ENCODE measurements around the gene DLGAP4.

Gene DLGAP4

DNA sequence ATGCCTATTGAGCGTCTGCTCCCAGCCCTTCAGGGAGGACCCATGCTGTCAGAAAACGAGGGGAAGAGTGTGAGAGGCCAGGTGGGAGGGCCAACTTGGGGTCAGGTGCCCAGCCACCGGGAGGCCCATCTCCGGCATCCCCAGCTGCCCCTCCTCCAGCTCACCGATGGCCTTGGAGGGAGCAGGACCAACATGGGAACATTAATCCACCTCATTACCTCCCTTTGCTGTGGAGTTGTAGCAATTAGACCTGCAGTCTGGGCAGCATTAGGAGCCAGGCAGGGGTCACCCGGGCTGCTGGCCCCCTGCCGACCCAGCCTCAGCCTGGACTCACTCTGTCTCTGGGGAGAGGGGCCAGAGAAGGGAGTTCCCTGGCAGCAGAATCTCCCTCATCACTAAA is 25.1 kb downstream of the DLGAP4 start:
- peaks cover 0 to 2% (median 0%) of the 10 kb centered on the region in 5 donors for H3K9me3 ChIP-seq (ENCODE audit: control insufficient read depth in 5 of 5, low read length in 5 of 5)
- peaks cover 22 to 42% (median 37%) of the 10 kb centered on the region in 5 donors for H3K27me3 ChIP-seq (ENCODE audit: control insufficient read depth in 5 of 5, insufficient read depth in 4 of 5, low read length in 5 of 5)
- H3K27ac ChIP-seq (ENCODE audit: low read depth, low read length) = no peak overlapping the region

DNA sequence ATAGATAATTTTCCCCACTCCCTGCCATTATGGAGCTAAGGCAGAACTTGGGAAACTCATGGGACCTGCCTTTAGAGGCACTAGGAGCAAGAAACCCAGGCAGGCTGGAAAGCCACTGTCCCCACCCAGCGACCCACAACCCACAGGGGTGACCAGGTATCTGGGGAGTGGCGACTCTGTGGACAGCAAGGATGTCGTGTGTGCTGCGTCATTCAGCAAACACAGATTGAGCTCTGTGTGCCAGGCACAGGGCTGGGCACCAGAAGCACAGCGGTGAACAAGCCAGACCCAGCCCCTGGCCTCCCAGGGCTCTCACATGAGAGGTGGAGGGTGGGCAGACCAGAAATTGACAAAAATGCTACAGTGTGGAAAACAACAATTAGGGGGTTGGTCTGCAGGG is 27.7 kb downstream of the DLGAP4 start:
- peaks cover 26 to 54% (median 48%) of the 10 kb centered on the region in 5 donors for H3K27me3 ChIP-seq (ENCODE audit: control insufficient read depth in 5 of 5, insufficient read depth in 4 of 5, low read length in 5 of 5)

More for the DNA sequence above, 25.1 kb downstream of the DLGAP4 start:
- H3K4me3 ChIP-seq (ENCODE audit: low read depth in 1 of 5, low read length in 5 of 5) = no peak overlapping the region
- no peaks in the 10 kb centered on the region for H3K36me3 ChIP-seq (ENCODE audit: control insufficient read depth in 5 of 5, insufficient read depth in 5 of 5, low read length in 5 of 5)
- no peaks in the 10 kb centered on the region for H3K4me1 ChIP-seq (ENCODE audit: control insufficient read depth in 5 of 5, insufficient read depth in 5 of 5, low read length in 5 of 5)
- no peak overlapping the region for H3K9ac ChIP-seq (ENCODE audit: low read length in 5 of 5)

DNA sequence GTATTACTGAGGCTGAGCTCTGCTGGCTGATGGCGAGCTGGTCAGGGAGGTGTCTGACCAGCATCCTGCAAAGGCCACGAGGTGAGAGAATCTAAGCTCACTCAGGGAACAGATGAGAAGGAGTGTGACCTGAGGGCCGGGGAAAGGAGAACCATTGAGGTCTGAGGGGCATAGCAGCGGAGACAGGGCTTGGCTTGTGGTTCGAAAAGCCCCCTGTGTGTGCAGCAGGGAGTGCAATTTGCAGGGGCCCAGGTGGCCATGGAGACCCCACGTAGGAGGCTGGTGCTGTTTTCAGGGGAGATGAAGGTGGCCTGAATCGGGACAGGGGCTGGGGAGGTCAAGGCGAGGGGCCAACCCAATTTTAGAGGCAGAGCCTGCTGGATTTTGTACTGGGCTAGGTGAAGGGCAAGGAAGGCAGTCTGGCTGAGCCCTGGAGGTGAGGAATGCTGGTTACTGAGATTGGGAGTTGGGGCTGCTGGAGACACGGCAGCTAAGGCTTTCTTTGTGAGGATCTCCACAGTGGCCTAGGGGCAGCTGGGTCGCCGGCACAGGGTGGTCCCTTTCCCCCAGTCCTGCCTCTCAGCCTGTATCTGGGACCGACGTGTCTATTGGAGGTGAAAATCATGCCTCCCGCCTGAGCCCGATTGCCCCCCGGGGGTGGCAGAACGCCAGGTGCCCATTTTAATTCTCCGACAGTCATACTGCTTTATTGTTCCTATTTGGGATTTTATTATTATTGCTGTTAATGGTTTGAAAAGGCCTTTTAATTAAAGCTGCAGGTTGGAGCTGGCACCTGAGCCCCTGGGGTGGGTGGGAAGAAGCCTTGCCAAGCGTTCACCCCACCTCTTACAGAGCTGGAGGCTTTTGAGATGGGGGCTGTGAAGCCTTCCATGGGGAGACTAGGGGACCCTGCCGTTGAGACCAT is 28.4 kb downstream of the DLGAP4 start:
- H3K4me3 ChIP-seq (ENCODE audit: low read depth in 1 of 5, low read length in 5 of 5) = no peak overlapping the region
- no peak overlapping the region for H3K9ac ChIP-seq (ENCODE audit: low read length in 5 of 5)
- H3K27ac ChIP-seq (ENCODE audit: low read depth, low read length) = no peak overlapping the region
- H3K9me3 ChIP-seq (ENCODE audit: control insufficient read depth in 5 of 5, low read length in 5 of 5) = no peaks in the 10 kb centered on the region
- H3K27me3 ChIP-seq (ENCODE audit: control insufficient read depth in 5 of 5, insufficient read depth in 4 of 5, low read length in 5 of 5) = peaks cover 26 to 55% (median 48%) of the 10 kb centered on the region in 5 donors
- H3K4me1 ChIP-seq (ENCODE audit: control insufficient read depth in 5 of 5, insufficient read depth in 5 of 5, low read length in 5 of 5) = no peaks in the 10 kb centered on the region
- no peaks in the 10 kb centered on the region for H3K36me3 ChIP-seq (ENCODE audit: control insufficient read depth in 5 of 5, insufficient read depth in 5 of 5, low read length in 5 of 5)

More for the DNA sequence above, 27.7 kb downstream of the DLGAP4 start:
- no peaks in the 10 kb centered on the region for H3K36me3 ChIP-seq (ENCODE audit: control insufficient read depth in 5 of 5, insufficient read depth in 5 of 5, low read length in 5 of 5)
- H3K4me1 ChIP-seq (ENCODE audit: control insufficient read depth in 5 of 5, insufficient read depth in 5 of 5, low read length in 5 of 5) = no peaks in the 10 kb centered on the region
- no peak overlapping the region for H3K9ac ChIP-seq (ENCODE audit: low read length in 5 of 5)
- no peaks in the 10 kb centered on the region for H3K9me3 ChIP-seq (ENCODE audit: control insufficient read depth in 5 of 5, low read length in 5 of 5)
- no peak overlapping the region for H3K27ac ChIP-seq (ENCODE audit: low read depth, low read length)
- no peak overlapping the region for H3K4me3 ChIP-seq (ENCODE audit: low read depth in 1 of 5, low read length in 5 of 5)

DNA sequence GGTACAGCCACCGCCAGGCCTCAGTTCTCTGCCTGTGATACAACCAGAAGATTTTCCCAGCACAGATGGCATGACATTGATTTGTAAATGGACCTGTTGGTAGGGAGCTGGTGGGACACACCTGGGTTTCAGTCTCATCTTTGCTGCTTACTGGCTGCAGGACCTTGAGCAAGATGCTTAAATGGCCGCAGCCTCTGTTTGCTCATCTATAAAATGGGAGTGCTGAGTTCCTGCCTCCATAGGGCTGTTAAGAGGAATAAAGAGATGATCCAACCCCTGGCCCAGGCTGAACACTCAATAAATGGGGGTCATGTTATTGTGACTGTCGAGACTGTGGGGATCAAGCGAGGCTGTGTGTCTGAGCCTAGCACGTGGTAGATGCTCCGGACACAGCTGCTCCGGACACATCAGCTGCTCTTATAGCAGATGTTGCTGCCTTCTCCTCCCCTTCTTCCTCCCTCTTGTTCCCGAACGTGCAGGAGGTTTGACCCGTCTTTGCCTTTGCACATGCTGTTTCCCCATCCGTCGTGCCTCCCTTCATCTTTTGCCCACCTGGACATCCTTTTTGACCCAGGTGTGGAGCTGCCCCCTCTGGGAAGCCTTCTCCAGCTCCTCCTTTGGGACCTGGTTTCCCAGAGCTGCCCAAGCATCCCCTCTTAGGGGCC is 29.2 kb downstream of the DLGAP4 start:
- no peak overlapping the region for H3K4me3 ChIP-seq (ENCODE audit: low read depth in 1 of 5, low read length in 5 of 5)
- no peaks in the 10 kb centered on the region for H3K36me3 ChIP-seq (ENCODE audit: control insufficient read depth in 5 of 5, insufficient read depth in 5 of 5, low read length in 5 of 5)
- no peaks in the 10 kb centered on the region for H3K4me1 ChIP-seq (ENCODE audit: control insufficient read depth in 5 of 5, insufficient read depth in 5 of 5, low read length in 5 of 5)
- H3K27me3 ChIP-seq (ENCODE audit: control insufficient read depth in 5 of 5, insufficient read depth in 4 of 5, low read length in 5 of 5) = peaks cover 26 to 61% (median 55%) of the 10 kb centered on the region in 5 donors
- H3K9me3 ChIP-seq (ENCODE audit: control insufficient read depth in 5 of 5, low read length in 5 of 5) = no peaks in the 10 kb centered on the region
- H3K27ac ChIP-seq (ENCODE audit: low read depth, low read length) = no peak overlapping the region
- no peak overlapping the region for H3K9ac ChIP-seq (ENCODE audit: low read length in 5 of 5)

DNA sequence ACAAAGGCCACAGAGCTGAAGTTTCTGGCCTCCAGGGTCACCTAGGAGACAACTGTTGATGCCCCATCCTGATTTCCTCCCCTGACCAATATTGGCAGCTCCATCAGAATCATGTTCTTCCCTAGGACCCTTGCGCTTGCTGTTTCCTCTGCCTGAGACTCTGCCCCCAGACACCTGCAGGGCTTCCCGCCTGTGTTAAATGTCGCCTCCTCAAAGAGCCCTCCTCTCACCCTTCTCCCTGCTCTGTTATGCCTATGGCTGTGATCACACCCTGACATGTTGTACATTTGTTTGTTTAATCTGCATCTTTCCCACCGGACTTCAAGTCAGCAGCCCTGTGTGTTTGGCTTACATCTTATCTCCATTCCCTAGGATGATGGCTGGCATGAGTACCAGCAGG is 30.1 kb downstream of the DLGAP4 start:
- no peak overlapping the region for H3K9ac ChIP-seq (ENCODE audit: low read length in 5 of 5)
- no peaks in the 10 kb centered on the region for H3K36me3 ChIP-seq (ENCODE audit: control insufficient read depth in 5 of 5, insufficient read depth in 5 of 5, low read length in 5 of 5)
- no peaks in the 10 kb centered on the region for H3K9me3 ChIP-seq (ENCODE audit: control insufficient read depth in 5 of 5, low read length in 5 of 5)
- H3K27ac ChIP-seq (ENCODE audit: low read depth, low read length) = no peak overlapping the region
- H3K27me3 ChIP-seq (ENCODE audit: control insufficient read depth in 5 of 5, insufficient read depth in 4 of 5, low read length in 5 of 5) = peaks cover 26 to 64% (median 60%) of the 10 kb centered on the region in 5 donors
- no peak overlapping the region for H3K4me3 ChIP-seq (ENCODE audit: low read depth in 1 of 5, low read length in 5 of 5)
- H3K4me1 ChIP-seq (ENCODE audit: control insufficient read depth in 5 of 5, insufficient read depth in 5 of 5, low read length in 5 of 5) = no peaks in the 10 kb centered on the region

DNA sequence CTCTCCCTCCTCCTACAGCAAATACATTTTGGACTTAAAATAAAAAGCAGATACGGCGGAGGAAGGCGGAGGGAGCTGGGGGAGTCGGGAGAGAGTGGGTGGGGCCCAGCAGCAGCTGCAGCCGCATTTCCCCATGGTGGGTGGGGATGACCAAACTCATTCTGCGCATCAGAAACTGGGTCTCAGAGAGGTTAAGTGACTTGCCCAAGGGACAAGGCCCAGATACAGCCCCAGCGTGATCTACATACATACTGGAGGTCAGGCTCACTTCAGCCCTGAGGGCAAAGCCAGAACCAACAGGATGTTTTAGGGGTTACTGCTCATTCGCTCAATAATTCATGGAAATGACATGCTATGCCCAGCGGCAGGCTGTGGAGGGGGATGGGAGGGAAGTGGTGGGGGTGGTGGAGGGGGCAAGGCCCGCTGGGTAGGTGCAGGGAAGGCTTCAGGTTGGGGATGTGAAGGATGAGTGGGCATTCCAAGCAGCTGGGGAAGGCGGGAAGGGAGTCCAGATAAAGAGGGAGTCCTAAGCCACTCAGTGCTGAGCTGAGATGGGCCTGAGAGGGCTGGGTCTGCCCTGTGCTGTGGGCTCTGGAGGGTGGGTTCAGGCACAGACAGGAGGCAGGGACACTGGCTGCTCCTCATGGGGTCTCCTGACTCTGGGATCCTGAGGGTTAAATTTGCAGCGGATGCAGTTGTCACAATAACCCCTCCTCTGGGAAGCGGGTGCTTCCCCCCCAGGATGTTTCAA is 31.0 kb downstream of the DLGAP4 start:
- Histone ChIP-seq H3K27ac (ENCODE audit: low read depth, low read length) (no peak overlapping the region), H3K27me3 (ENCODE audit: control insufficient read depth in 5 of 5, insufficient read depth in 4 of 5, low read length in 5 of 5) (peaks cover 27 to 63% (median 56%) of the 10 kb centered on the region in 5 donors), H3K9me3 (ENCODE audit: control insufficient read depth in 5 of 5, low read length in 5 of 5) (no peaks in the 10 kb centered on the region), H3K4me3 (ENCODE audit: low read depth in 1 of 5, low read length in 5 of 5) (no peak overlapping the region), H3K4me1 (ENCODE audit: control insufficient read depth in 5 of 5, insufficient read depth in 5 of 5, low read length in 5 of 5) (no peaks in the 10 kb centered on the region), H3K9ac (ENCODE audit: low read length in 5 of 5) (no peak overlapping the region), H3K36me3 (ENCODE audit: control insufficient read depth in 5 of 5, insufficient read depth in 5 of 5, low read length in 5 of 5) (no peaks in the 10 kb centered on the region)

DNA sequence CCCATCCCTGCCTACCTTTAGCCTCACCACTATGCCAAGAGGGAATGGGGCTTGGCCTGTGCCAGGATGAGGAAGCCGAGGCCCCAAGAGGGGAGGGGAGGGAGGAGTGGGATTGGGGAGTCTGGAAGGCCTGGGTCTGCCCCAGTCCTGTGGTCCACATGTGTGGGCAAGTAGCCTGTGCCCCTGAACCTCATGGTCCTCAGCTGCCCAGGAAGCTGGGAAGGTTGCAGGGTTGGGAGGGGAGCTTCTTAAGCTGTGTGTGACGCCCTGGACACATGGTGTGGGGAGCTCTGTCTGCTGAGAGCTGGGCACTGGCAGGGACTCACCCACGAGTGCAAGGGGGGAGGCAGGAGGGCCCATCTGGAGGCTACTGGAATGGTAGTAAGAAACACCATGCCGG is 31.7 kb downstream of the DLGAP4 start:
- H3K27ac ChIP-seq (ENCODE audit: low read depth, low read length) = no peak overlapping the region
- no peak overlapping the region for H3K9ac ChIP-seq (ENCODE audit: low read length in 5 of 5)
- H3K27me3 ChIP-seq (ENCODE audit: control insufficient read depth in 5 of 5, insufficient read depth in 4 of 5, low read length in 5 of 5) = peaks cover 26 to 62% (median 53%) of the 10 kb centered on the region in 5 donors
- no peaks in the 10 kb centered on the region for H3K4me1 ChIP-seq (ENCODE audit: control insufficient read depth in 5 of 5, insufficient read depth in 5 of 5, low read length in 5 of 5)
- H3K9me3 ChIP-seq (ENCODE audit: control insufficient read depth in 5 of 5, low read length in 5 of 5) = no peaks in the 10 kb centered on the region
- H3K4me3 ChIP-seq (ENCODE audit: low read depth in 1 of 5, low read length in 5 of 5) = no peak overlapping the region
- no peaks in the 10 kb centered on the region for H3K36me3 ChIP-seq (ENCODE audit: control insufficient read depth in 5 of 5, insufficient read depth in 5 of 5, low read length in 5 of 5)

DNA sequence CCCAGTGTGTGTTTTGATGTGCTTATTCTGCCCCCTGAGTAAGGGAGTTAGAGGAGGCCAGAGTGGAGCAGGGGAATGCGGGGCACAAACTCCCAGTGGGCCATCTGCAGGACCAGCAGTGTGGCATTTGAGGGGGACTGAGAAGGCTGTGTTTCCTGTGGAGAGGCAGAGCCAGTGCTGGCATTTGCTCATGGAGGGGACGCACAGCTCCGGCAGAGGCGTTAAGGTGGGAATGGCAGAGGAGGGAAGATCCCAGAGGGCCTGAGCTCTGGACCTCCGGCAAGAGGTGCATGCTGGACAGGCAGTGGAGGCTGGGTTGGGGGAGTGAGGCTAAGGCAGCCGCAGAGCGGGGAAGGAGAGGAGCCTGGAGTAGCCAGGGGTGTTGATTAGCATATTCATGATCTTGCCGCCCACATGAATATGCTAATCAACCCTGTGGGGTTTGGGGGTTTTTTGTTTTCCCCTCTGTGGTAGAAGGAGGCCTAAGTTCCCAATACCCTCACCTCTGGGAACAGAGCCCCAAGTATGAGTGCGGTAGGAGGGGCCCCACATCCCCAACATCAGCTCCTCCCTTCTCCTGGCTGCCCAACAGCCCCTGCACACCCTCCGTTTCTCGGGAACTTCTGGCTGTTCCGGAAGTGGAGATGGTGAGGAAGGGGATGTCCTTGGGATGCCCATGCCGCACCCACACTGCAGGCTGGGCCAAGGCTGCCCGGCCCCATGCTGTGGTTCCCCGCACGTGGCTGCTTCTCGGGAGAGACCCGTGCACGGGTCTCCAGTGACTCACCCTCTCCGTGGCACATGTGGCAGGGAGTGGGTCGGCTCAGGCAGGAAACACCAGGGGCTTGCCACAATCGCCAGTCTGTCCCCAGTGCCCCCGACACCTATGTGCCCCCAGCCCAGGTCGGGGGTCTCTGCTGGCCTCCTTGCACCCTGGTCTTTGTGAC is 33.8 kb downstream of the DLGAP4 start:
- Histone ChIP-seq H3K9ac (ENCODE audit: low read length in 5 of 5) (no peak overlapping the region), H3K27ac (ENCODE audit: low read depth, low read length) (no peak overlapping the region), H3K9me3 (ENCODE audit: control insufficient read depth in 5 of 5, low read length in 5 of 5) (no peaks in the 10 kb centered on the region), H3K4me1 (ENCODE audit: control insufficient read depth in 5 of 5, insufficient read depth in 5 of 5, low read length in 5 of 5) (no peaks in the 10 kb centered on the region), H3K4me3 (ENCODE audit: low read depth in 1 of 5, low read length in 5 of 5) (no peak overlapping the region), H3K27me3 (ENCODE audit: control insufficient read depth in 5 of 5, insufficient read depth in 4 of 5, low read length in 5 of 5) (peaks cover 18 to 51% (median 33%) of the 10 kb centered on the region in 5 donors), H3K36me3 (ENCODE audit: control insufficient read depth in 5 of 5, insufficient read depth in 5 of 5, low read length in 5 of 5) (no peaks in the 10 kb centered on the region)

DNA sequence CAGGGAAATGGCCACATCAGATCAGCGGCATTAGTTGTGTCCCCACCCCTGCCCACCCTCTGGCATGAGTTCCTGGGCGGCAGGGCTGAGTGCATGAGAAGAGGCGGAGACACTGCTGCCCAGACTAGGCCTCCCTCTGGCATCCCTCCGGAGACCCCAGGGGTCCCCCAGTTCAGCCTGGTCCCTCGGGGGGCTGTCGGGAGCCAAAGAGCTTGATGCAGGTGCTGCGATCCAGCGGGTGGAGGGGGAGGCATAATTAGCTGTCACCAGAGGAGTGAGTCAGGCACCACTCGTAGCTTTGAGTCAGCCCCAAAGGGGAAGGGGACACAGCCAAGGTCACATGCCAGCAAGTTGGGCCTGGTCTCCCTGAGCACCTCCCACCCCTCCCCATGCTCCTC is 34.5 kb downstream of the DLGAP4 start:
- Histone ChIP-seq H3K4me3 (ENCODE audit: low read depth in 1 of 5, low read length in 5 of 5) (no peak overlapping the region), H3K36me3 (ENCODE audit: control insufficient read depth in 5 of 5, insufficient read depth in 5 of 5, low read length in 5 of 5) (no peaks in the 10 kb centered on the region), H3K27ac (ENCODE audit: low read depth, low read length) (no peak overlapping the region), H3K9me3 (ENCODE audit: control insufficient read depth in 5 of 5, low read length in 5 of 5) (no peaks in the 10 kb centered on the region), H3K27me3 (ENCODE audit: control insufficient read depth in 5 of 5, insufficient read depth in 4 of 5, low read length in 5 of 5) (peaks cover 13 to 44% (median 28%) of the 10 kb centered on the region in 5 donors), H3K4me1 (ENCODE audit: control insufficient read depth in 5 of 5, insufficient read depth in 5 of 5, low read length in 5 of 5) (no peaks in the 10 kb centered on the region), H3K9ac (ENCODE audit: low read length in 5 of 5) (no peak overlapping the region)

All from subcutaneous abdominal adipose tissue (tissue), 5 donors.